ENCODE measurements around the gene TEAD2. TPM values are rescaled to one million over a fixed set of nuclear protein-coding genes. Genes with fewer than 3 reads are reported as not detected.

TEAD2 gene
- total RNA-seq, 2 experiments from 2014 or later, result not detected

GRCh38 chr19:49348305-49349189 lies 13.7 kb downstream of the TEAD2 start:
- POLR2A ChIA-PET, result interaction anchor here (1.2 to 1.7 kb wide), 4 partner anchors 12 to 13 kb away, joined by 3 to 4 read pairs (median 4); no protein-coding TSS in a partner anchor

GRCh38 chr19:49347835-49348234 lies 14.4 kb downstream of the TEAD2 start:
- ChIA-PET POLR2A (interaction anchor here (1.3 kb wide), 2 partner anchors 11 to 12 kb away, joined by 3 to 4 read pairs; no protein-coding TSS in a partner anchor), CTCF (interaction anchor here (0.8 to 2.0 kb wide), 2 partner anchors 13 to 46 kb away, joined by 4 to 9 read pairs; partner anchors contain the start of gene CD37)
- H3K36me3 Mint-ChIP-seq (ENCODE audit: low read depth), result no peaks in the 10 kb centered on the region
- H3K9me3 Mint-ChIP-seq, result no peaks in the 10 kb centered on the region
- DNase-seq (peak; percentile 42), ATAC-seq (peak; percentile 87)
- peaks cover 8% of the 10 kb centered on the region for H3K4me1 Mint-ChIP-seq (ENCODE audit: low read depth)
- H3K4me3 Mint-ChIP-seq, result no peak overlapping the region
- H3K27me3 Mint-ChIP-seq, result no peaks in the 10 kb centered on the region
- no peak for TF ChIP-seq CTCF (IDR thresholded peaks at IDR 0.05)
- intact Hi-C loops (cut with micrococcal nuclease), result no loop called here
- no peak overlapping the region for H3K27ac Mint-ChIP-seq

More at GRCh38 chr19:49348305-49349189, 13.7 kb downstream of the TEAD2 start:
- H3K4me3 Mint-ChIP-seq, result no peak overlapping the region
- H3K9me3 Mint-ChIP-seq, result no peaks in the 10 kb centered on the region
- DNase-seq, result no peak
- TF ChIP-seq CTCF (IDR thresholded peaks at IDR 0.05), result no peak
- ATAC-seq, result no peak
- peaks cover 6% of the 10 kb centered on the region for H3K4me1 Mint-ChIP-seq (ENCODE audit: low read depth)
- H3K27ac Mint-ChIP-seq, result no peak overlapping the region
- intact Hi-C loops (cut with micrococcal nuclease), result no loop called here
- no peaks in the 10 kb centered on the region for H3K27me3 Mint-ChIP-seq
- CTCF ChIA-PET, result interaction anchor here (0.8 to 2.3 kb wide), 3 partner anchors 14 to 47 kb away, joined by 4 to 9 read pairs (median 6); partner anchors contain the start of gene CD37
- H3K36me3 Mint-ChIP-seq (ENCODE audit: low read depth), result no peaks in the 10 kb centered on the region

- ATAC-seq (peak; percentile 17), DNase-seq (no peak)
- H3K4me3 Mint-ChIP-seq, result no peak overlapping the region
- ChIA-PET POLR2A (interaction anchor here (1.3 kb wide), 2 partner anchors 11 to 12 kb away, joined by 3 to 4 read pairs; no protein-coding TSS in a partner anchor), CTCF (interaction anchor here (2.0 kb wide), 1 partner anchor 46 kb away, joined by 9 read pairs; no protein-coding TSS in a partner anchor)
- no peaks in the 10 kb centered on the region for H3K27me3 Mint-ChIP-seq
- TF ChIP-seq CTCF (IDR thresholded peaks at IDR 0.05), result no peak
- no peak overlapping the region for H3K27ac Mint-ChIP-seq
- H3K9me3 Mint-ChIP-seq, result no peaks in the 10 kb centered on the region
- intact Hi-C loops (cut with micrococcal nuclease), result no loop called here
- peaks cover 11% of the 10 kb centered on the region for H3K4me1 Mint-ChIP-seq (ENCODE audit: low read depth)
- no peaks in the 10 kb centered on the region for H3K36me3 Mint-ChIP-seq (ENCODE audit: low read depth)
These were observed 15.0 kb downstream of the TEAD2 start for GRCh38 chr19:49347191-49347590.

GRCh38 chr19:49344505-49345423 lies 17.5 kb downstream of the TEAD2 start:
- ChIA-PET POLR2A (interaction anchor here (1.1 kb wide), 1 partner anchor 12 kb away, joined by 3 read pairs; no protein-coding TSS in a partner anchor), CTCF (interaction anchor here (0.8 kb wide), 1 partner anchor 44 kb away, joined by 3 read pairs; no protein-coding TSS in a partner anchor)
- H3K27ac Mint-ChIP-seq, result no peak overlapping the region
- DNase-seq (no peak), ATAC-seq (no peak)
- no peaks in the 10 kb centered on the region for H3K27me3 Mint-ChIP-seq
- intact Hi-C loops (cut with micrococcal nuclease), result no loop called here
- peaks cover 7% of the 10 kb centered on the region for H3K36me3 Mint-ChIP-seq (ENCODE audit: low read depth)
- H3K9me3 Mint-ChIP-seq, result no peaks in the 10 kb centered on the region
- no peak overlapping the region for H3K4me3 Mint-ChIP-seq
- H3K4me1 Mint-ChIP-seq (ENCODE audit: low read depth), result peaks cover 19% of the 10 kb centered on the region
- TF ChIP-seq CTCF (IDR thresholded peaks at IDR 0.05), result no peak
